Measurements from ENCODE around the gene INSIG2. TPM values are rescaled to one million over a fixed set of nuclear protein-coding genes. Genes with fewer than 3 reads are reported as not detected.

The INSIG2 gene
- total RNA-seq, 1 experiment from 2014 or later, result 8.7 TPM

DNA sequence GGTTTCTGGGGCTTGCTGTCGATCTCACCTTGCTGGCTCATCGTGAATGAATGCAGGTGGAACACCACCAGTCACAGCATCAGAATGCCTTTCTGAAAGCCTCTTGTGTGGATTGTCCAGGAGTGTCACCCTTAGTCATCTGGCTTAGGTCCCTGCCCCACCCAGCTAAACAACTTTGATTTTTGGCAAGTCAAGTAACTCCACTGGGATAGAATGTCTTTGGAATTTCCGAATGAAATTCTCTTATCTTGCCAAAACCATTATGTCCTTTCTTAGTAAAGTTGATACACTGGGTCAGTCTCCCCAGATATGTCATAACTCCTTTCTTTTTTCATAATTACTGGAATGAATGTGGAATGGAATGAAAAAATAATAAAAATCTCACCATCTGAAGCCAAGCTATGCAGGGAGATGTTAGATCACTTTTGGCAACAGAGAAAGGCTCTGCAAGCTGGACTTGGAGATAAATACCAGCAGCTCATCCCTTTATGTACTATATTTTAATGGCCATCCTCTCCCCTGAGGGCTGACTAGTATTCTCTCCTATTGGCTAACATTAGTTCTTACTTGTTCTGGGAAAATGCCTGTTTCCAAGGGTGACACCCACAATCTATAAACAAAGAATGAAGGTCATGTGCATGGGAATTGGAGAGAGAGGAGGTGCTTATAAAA is 35.4 kb downstream of the INSIG2 start:
- H3T11ph ChIP-seq (ENCODE audit: low read length), result no peak overlapping the region
- H3K27ac Mint-ChIP-seq, result no peak overlapping the region
- H3K4me2 ChIP-seq (ENCODE audit: insufficient read depth, insufficient read length, low read length), result no peak overlapping the region
- no peak overlapping the region for H2BK120ac ChIP-seq (ENCODE audit: low read depth, low read length, poor library complexity, severe bottlenecking)
- H3K56ac ChIP-seq (ENCODE audit: insufficient read length, low read depth, low read length), result no peak overlapping the region
- H3K4me3 Mint-ChIP-seq, result no peak overlapping the region
- no peak overlapping the region for H2BK5ac ChIP-seq (ENCODE audit: insufficient read length, low read length)
- H3K4me1 Mint-ChIP-seq, result peaks cover 1 to 6% of the 10 kb centered on the region in 2 experiments; a peak in 2 of 4 replicates
- no peak overlapping the region for H2AFZ ChIP-seq (ENCODE audit: low read length)
- H2BK15ac ChIP-seq (ENCODE audit: low read depth, low read length), result no peak overlapping the region
- H4K5ac ChIP-seq (ENCODE audit: insufficient read length, low read depth, low read length), result no peak overlapping the region
- no peaks in the 10 kb centered on the region for H3K79me2 ChIP-seq (ENCODE audit: insufficient read depth, low read length)
- H4K8ac ChIP-seq (replicated peaks; ENCODE audit: insufficient read length, low read depth, low read length), result no peak overlapping the region
- H3K27me3 Mint-ChIP-seq (ENCODE audit: low read depth), result no peaks in the 10 kb centered on the region
- TF ChIP-seq, protein P1, sequence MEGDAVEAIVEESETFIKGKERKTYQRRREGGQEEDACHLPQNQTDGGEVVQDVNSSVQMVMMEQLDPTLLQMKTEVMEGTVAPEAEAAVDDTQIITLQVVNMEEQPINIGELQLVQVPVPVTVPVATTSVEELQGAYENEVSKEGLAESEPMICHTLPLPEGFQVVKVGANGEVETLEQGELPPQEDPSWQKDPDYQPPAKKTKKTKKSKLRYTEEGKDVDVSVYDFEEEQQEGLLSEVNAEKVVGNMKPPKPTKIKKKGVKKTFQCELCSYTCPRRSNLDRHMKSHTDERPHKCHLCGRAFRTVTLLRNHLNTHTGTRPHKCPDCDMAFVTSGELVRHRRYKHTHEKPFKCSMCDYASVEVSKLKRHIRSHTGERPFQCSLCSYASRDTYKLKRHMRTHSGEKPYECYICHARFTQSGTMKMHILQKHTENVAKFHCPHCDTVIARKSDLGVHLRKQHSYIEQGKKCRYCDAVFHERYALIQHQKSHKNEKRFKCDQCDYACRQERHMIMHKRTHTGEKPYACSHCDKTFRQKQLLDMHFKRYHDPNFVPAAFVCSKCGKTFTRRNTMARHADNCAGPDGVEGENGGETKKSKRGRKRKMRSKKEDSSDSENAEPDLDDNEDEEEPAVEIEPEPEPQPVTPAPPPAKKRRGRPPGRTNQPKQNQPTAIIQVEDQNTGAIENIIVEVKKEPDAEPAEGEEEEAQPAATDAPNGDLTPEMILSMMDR (conservative IDR thresholded peaks at IDR 0.05), result no peak
- no peaks in the 10 kb centered on the region for H3K79me1 ChIP-seq (ENCODE audit: insufficient read depth, low read depth, low read length, poor library complexity, severe bottlenecking)
- H4K91ac ChIP-seq (ENCODE audit: insufficient read length, low read depth, low read length), result no peak overlapping the region
- no peak overlapping the region for H3K14ac ChIP-seq (ENCODE audit: insufficient read depth, low read length)
- H3K27me3 ChIP-seq (ENCODE audit: insufficient read depth, low read length), result no peaks in the 10 kb centered on the region
- H3K4ac ChIP-seq (ENCODE audit: low read depth, low read length), result no peak overlapping the region
- H3K27ac ChIP-seq (ENCODE audit: insufficient read length, low read depth, low read length), result no peak overlapping the region
- no peak overlapping the region for H3K23ac ChIP-seq (ENCODE audit: insufficient read length, low read depth, low read length)
- H2BK12ac ChIP-seq (ENCODE audit: insufficient read length, low read depth, low read length), result no peak overlapping the region
- H2BK20ac ChIP-seq (ENCODE audit: low read depth, low read length, poor library complexity, severe bottlenecking), result no peak overlapping the region
- H3K9ac ChIP-seq (ENCODE audit: extremely low read depth, insufficient read length, low read length), result no peak overlapping the region
- no peaks in the 10 kb centered on the region for H3K9me3 ChIP-seq (ENCODE audit: control insufficient read depth, low read depth, low read length)
- no peak overlapping the region for H2AK5ac ChIP-seq (ENCODE audit: insufficient read length, low read length)
- no peak overlapping the region for H3K18ac ChIP-seq (ENCODE audit: insufficient read length, low read depth, low read length)
- H3K36me3 Mint-ChIP-seq (ENCODE audit: insufficient read depth in 1 of 3, low read depth in 3 of 3), result no peaks in the 10 kb centered on the region
- H4K20me1 ChIP-seq (ENCODE audit: control insufficient read depth, insufficient read depth, insufficient read length), result no peaks in the 10 kb centered on the region
- no CpG with 5 or more reads among the region's 3 CpGs for WGBS (ENCODE audit: extremely low coverage, insufficient read length, low lambda C conversion rate)
- H3K23me2 ChIP-seq (ENCODE audit: insufficient read length, low read depth, low read length, poor library complexity, severe bottlenecking), result no peaks in the 10 kb centered on the region
- DNase-seq, result no peak
- no peaks in the 10 kb centered on the region for H3K9me3 Mint-ChIP-seq
- no peaks in the 10 kb centered on the region for H3K4me1 ChIP-seq (ENCODE audit: insufficient read depth, low read length)

Data from H9 (cell line).